Neutrophil (primary cell): Measurements from ENCODE around the gene UTY.

ENCODE experiments used
- H3K27ac ChIP-seq: fragments of 200-600 bp; sonication (generic); 2 replicates; pipeline ENCODE4 v1.5.1; 2016; ENCODE audit warnings: mild to moderate bottlenecking, moderate library complexity
- H3K27me3 ChIP-seq: fragments of 200-600 bp; sonication (generic); 2 replicates; pipeline ENCODE4 v1.6.0; 2016; ENCODE audit warnings: mild to moderate bottlenecking
- H3K36me3 ChIP-seq: fragments of 200-600 bp; sonication (generic); 2 replicates; pipeline ENCODE4 v1.5.1; 2017
- H3K4me1 ChIP-seq, 2 experiments: fragments of 200-600 bp in 1 of 2; sonication (generic) in 1 of 2; 1 replicate in 1 of 2; 2 replicates in 1 of 2; pipeline versions ENCODE4 v1.5.1 to v1.6.1; 2013 to 2016; ENCODE audit warnings: low read depth in 1 of 2, low read length in 1 of 2, mild to moderate bottlenecking in 1 of 2, moderate library complexity in 1 of 2; ENCODE audit not compliant: control insufficient read depth in 1 of 2, insufficient read depth in 1 of 2
- H3K4me3 ChIP-seq, 2 experiments: fragments of 200-600 bp in 1 of 2; sonication (generic) in 1 of 2; 1 replicate in 1 of 2; 2 replicates in 1 of 2; pipeline ENCODE4 v1.5.1; 2013 to 2016; ENCODE audit warnings: low read depth in 1 of 2, low read length in 1 of 2, mild to moderate bottlenecking in 1 of 2, moderate library complexity in 1 of 2
- H3K9me3 ChIP-seq: fragments of 200-600 bp; sonication (generic); 2 replicates; pipeline ENCODE4 v1.5.1; 2016
- TF ChIP-seq, protein P1 (sequence below): fragments of 200-600 bp; sonication (generic); IDR thresholded peaks from 2 replicates; pipeline ENCODE4 v1.5.1; 2016; ENCODE audit warnings: antibody characterized with exemption

UTY gene

DNA sequence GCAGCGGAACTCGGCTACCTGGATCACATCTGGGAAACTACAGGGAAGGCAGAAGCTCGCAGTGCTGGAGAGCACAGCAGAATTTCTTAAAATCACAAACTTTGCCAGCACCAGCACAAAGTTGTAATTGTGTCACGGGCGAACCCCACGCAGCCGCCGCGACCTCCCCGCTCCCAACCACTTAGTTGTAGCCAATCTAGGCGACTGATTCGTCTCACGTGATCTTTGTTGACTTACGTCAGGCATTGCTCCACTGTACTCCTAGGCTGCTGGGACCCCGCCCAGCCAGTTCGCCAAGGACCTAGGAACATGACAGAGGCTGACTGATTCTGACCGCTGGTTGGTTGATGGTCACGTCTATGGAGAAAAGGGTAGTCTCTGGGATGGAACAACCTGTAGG lies at the start of gene UTY:
Gene UTY (minus strand): TSS at position 206 of the 400 bp plus-strand sequence. CDS start 368 bp downstream, outside the sequence.
- H3K27ac ChIP-seq, result peak within 1 kb of the TSS; percentile 93
- H3K9me3 ChIP-seq, result no peaks in the 10 kb centered on the region
- peaks cover 0 to 13% of the 10 kb centered on the region in 2 experiments for H3K4me1 ChIP-seq
- no peaks in the 10 kb centered on the region for H3K27me3 ChIP-seq
- TF ChIP-seq, protein P1, sequence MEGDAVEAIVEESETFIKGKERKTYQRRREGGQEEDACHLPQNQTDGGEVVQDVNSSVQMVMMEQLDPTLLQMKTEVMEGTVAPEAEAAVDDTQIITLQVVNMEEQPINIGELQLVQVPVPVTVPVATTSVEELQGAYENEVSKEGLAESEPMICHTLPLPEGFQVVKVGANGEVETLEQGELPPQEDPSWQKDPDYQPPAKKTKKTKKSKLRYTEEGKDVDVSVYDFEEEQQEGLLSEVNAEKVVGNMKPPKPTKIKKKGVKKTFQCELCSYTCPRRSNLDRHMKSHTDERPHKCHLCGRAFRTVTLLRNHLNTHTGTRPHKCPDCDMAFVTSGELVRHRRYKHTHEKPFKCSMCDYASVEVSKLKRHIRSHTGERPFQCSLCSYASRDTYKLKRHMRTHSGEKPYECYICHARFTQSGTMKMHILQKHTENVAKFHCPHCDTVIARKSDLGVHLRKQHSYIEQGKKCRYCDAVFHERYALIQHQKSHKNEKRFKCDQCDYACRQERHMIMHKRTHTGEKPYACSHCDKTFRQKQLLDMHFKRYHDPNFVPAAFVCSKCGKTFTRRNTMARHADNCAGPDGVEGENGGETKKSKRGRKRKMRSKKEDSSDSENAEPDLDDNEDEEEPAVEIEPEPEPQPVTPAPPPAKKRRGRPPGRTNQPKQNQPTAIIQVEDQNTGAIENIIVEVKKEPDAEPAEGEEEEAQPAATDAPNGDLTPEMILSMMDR, result no peak
- peaks cover 4% of the 10 kb centered on the region for H3K36me3 ChIP-seq
- peak within 1 kb of the TSS; percentile 64 to 73 for H3K4me3 ChIP-seq

DNA sequence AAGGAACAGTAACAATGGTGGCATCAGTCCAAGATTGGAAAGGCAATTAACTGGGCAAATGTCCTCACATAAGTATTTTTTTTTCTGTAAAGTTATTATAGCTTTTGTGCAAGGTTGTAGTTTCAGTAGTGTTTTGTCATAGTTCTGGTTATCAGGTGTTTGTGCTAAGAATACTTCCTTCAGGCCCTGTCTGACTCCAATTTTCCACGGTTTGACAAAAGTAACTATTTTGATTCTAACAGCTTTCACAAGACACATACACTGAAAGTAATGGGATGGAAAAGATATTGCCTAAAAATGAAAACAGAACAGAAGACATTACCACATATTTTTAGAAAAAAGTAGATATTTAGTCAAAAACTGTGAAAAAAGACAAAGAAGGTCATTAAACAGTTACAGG lies 40.6 kb upstream of the UTY start:
- Histone ChIP-seq H3K27me3 (no peaks in the 10 kb centered on the region), H3K36me3 (no peaks in the 10 kb centered on the region), H3K4me1 (no peaks in the 10 kb centered on the region), H3K4me3 (no peak overlapping the region), H3K27ac (no peak overlapping the region), H3K9me3 (no peaks in the 10 kb centered on the region)
- TF ChIP-seq, protein P1, result no peak

DNA sequence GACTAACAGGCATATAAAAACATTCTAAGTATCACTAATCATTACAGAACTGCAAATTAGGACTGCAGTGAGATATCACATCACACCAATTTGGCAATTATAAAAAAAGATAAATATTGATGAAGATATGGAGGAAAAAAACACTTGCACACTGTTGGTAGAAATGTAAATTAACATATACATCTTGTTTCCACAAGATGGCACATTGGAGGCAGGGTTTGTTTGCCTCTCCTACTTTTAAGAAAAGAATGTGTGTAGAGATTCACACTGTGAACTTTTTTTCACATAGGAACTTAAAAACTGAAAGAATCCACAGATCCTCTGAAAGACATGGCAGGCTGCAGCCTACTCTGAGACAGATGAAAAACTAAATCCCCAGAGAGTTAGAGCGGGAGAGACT lies 21.4 kb upstream of the UTY start:
- Histone ChIP-seq H3K4me3 (no peak overlapping the region), H3K27me3 (no peaks in the 10 kb centered on the region), H3K9me3 (no peaks in the 10 kb centered on the region), H3K36me3 (no peaks in the 10 kb centered on the region), H3K4me1 (no peaks in the 10 kb centered on the region), H3K27ac (no peak overlapping the region)
- TF ChIP-seq, protein P1, result no peak

DNA sequence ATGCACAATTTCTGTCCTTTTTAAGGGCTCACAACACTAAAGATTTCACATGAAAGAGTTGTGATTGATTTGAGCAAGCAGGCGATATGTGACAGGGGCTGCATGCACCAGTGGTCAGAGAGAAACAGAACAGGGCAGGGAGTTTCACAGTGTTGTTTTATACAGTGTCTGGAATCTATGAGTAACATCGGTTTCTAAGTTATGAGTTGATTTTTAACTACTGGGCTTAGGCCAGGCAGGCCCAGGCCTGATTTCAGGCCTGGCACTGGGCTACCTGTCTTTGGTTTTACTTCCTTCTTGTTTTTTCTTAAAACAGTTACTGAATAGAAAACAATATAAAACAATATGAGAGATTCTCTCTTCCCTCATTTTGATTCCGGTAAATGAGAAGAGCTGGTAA lies 13.9 kb upstream of the UTY start:
- Histone ChIP-seq H3K4me1 (no peaks in the 10 kb centered on the region), H3K9me3 (no peaks in the 10 kb centered on the region), H3K27ac (no peak overlapping the region), H3K36me3 (no peaks in the 10 kb centered on the region), H3K4me3 (no peak overlapping the region), H3K27me3 (no peaks in the 10 kb centered on the region)
- TF ChIP-seq, protein P1, result no peak

DNA sequence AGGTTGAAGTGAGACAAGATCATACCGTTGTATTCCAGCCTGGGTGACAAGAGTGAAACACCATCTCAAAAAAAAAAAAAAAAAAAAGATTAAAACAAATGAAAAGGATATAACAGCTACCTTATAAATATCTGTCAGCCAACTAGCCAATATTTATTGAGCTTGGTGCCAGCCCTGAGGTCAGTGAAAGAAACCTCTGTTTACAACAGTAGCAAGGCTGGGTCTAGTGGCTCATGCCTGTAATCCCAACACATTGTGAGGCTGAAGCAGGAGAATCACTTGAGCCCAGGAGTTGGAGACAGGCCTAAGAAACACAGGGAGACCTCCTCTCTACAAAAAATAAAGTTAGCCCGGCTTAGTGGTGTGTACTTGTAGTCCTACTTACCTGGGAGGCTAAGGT lies 12.6 kb upstream of the UTY start:
- Histone ChIP-seq H3K36me3 (no peaks in the 10 kb centered on the region), H3K9me3 (no peaks in the 10 kb centered on the region), H3K4me3 (no peak overlapping the region), H3K27ac (no peak overlapping the region), H3K27me3 (no peaks in the 10 kb centered on the region), H3K4me1 (no peaks in the 10 kb centered on the region)
- TF ChIP-seq, protein P1, result no peak

DNA sequence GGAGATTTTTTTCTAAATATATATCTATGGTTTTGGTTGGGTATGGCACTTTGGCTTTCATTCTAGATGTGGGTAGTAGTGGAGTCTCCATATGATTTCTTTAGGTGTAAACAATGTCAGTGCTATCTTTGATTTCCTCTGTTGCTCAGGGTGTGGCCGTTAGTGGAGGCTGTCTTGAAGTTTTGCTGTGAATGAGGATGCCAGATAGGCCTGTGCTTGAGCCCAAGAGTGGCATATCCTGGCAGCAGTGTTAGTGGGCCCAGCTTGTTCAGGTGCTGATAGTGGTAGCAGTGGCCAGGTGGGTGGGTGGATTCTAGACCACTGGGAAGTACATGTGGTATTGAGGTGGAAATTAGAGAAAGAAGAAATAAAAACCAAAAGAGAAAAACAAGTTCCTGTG lies 8.9 kb upstream of the UTY start:
- H3K4me1 ChIP-seq, result no peaks in the 10 kb centered on the region
- no peaks in the 10 kb centered on the region for H3K36me3 ChIP-seq
- H3K9me3 ChIP-seq, result no peaks in the 10 kb centered on the region
- TF ChIP-seq, protein P1, result no peak
- no peak overlapping the region for H3K4me3 ChIP-seq
- no peak overlapping the region for H3K27ac ChIP-seq
- no peaks in the 10 kb centered on the region for H3K27me3 ChIP-seq
